ENCODE measurements around the gene ATF3.
A peak's percentile ranks its signal among the peaks of the same experiment; 100 is the strongest.

ATF3 gene

GRCh38 chr1:212608392-212608958, at the start of gene ATF3:
Gene ATF3 (plus strand): TSS chr1:212608761. CDS start chr1:212615022, 6,261 bp downstream.
- peak; percentile 95 to 100 (median 98) for DNase-seq
- intact Hi-C loops (cut with DNase I): loop anchor here (2.0 to 5.0 kb wide), 3 partner anchors 41 to 321 kb away; partner anchors contain the start of gene PPP2R5A

GRCh38 chr1:212559929-212560328, 48.6 kb upstream of the ATF3 start:
- DNase-seq: no peak
- intact Hi-C loops (cut with DNase I): no loop called here

- intact Hi-C loops (cut with DNase I): no loop called here
- DNase-seq: no peak
Observed at GRCh38 chr1:212560933-212561460, 47.6 kb upstream of the ATF3 start.

- no peak for DNase-seq
- intact Hi-C loops (cut with DNase I): no loop called here
Observed at GRCh38 chr1:212561501-212561931, 47.0 kb upstream of the ATF3 start.

GRCh38 chr1:212562771-212563170, 45.8 kb upstream of the ATF3 start:
- DNase-seq: no peak
- intact Hi-C loops (cut with DNase I): no loop called here

- DNase-seq: no peak
- intact Hi-C loops (cut with DNase I): loop anchor here (5.0 kb wide), 1 partner anchor 42 kb away; the partner anchor contains the start of gene ATF3
Observed at GRCh38 chr1:212565079-212565478, 43.5 kb upstream of the ATF3 start.

- intact Hi-C loops (cut with DNase I): loop anchor here (5.0 kb wide), 1 partner anchor 42 kb away; the partner anchor contains the start of gene ATF3
- no peak for DNase-seq
Observed at GRCh38 chr1:212565571-212566305, 42.8 kb upstream of the ATF3 start.

GRCh38 chr1:212566522-212567479, 41.8 kb upstream of the ATF3 start:
- DNase-seq: peak in 1 of 10 donors; percentile 22
- intact Hi-C loops (cut with DNase I): loop anchor here (5.0 kb wide), 1 partner anchor 40 kb away; the partner anchor contains the start of gene ATF3

GRCh38 chr1:212567638-212568037, 40.9 kb upstream of the ATF3 start:
- DNase-seq: no peak
- intact Hi-C loops (cut with DNase I): loop anchor here (5.0 kb wide), 1 partner anchor 40 kb away; the partner anchor contains the start of gene ATF3

- no peak for DNase-seq
- intact Hi-C loops (cut with DNase I): loop anchor here (5.0 kb wide), 1 partner anchor 38 kb away; the partner anchor contains the start of gene ATF3
Observed at GRCh38 chr1:212568978-212569537, 39.5 kb upstream of the ATF3 start.

- intact Hi-C loops (cut with DNase I): no loop called here
- DNase-seq: no peak
Observed at GRCh38 chr1:212574732-212575131, 33.8 kb upstream of the ATF3 start.

- intact Hi-C loops (cut with DNase I): no loop called here
- DNase-seq: no peak
Observed at GRCh38 chr1:212575333-212575732, 33.2 kb upstream of the ATF3 start.

GRCh38 chr1:212578041-212578440, 30.5 kb upstream of the ATF3 start:
- intact Hi-C loops (cut with DNase I): no loop called here

GRCh38 chr1:212581034-212581433, 27.5 kb upstream of the ATF3 start:
- DNase-seq: no peak
- intact Hi-C loops (cut with DNase I): no loop called here

More at GRCh38 chr1:212578041-212578440, 30.5 kb upstream of the ATF3 start:
- DNase-seq: no peak

- no peak for DNase-seq
- intact Hi-C loops (cut with DNase I): no loop called here
Observed at GRCh38 chr1:212582291-212582690, 26.3 kb upstream of the ATF3 start.

GRCh38 chr1:212582808-212583615, 25.5 kb upstream of the ATF3 start:
- intact Hi-C loops (cut with DNase I): no loop called here
- DNase-seq: no peak

GRCh38 chr1:212583643-212584042, 24.9 kb upstream of the ATF3 start:
- DNase-seq: no peak
- intact Hi-C loops (cut with DNase I): no loop called here

GRCh38 chr1:212584092-212584886, 24.3 kb upstream of the ATF3 start:
- intact Hi-C loops (cut with DNase I): no loop called here
- no peak for DNase-seq
